ENCODE measurements around the gene LCN15. TPM values are rescaled to one million over a fixed set of nuclear protein-coding genes. Genes with fewer than 3 reads are reported as not detected.

LCN15 gene
- total and polyA plus RNA-seq, 2 experiments from 2014 or later = 0.76 to 0.90 TPM

DNA sequence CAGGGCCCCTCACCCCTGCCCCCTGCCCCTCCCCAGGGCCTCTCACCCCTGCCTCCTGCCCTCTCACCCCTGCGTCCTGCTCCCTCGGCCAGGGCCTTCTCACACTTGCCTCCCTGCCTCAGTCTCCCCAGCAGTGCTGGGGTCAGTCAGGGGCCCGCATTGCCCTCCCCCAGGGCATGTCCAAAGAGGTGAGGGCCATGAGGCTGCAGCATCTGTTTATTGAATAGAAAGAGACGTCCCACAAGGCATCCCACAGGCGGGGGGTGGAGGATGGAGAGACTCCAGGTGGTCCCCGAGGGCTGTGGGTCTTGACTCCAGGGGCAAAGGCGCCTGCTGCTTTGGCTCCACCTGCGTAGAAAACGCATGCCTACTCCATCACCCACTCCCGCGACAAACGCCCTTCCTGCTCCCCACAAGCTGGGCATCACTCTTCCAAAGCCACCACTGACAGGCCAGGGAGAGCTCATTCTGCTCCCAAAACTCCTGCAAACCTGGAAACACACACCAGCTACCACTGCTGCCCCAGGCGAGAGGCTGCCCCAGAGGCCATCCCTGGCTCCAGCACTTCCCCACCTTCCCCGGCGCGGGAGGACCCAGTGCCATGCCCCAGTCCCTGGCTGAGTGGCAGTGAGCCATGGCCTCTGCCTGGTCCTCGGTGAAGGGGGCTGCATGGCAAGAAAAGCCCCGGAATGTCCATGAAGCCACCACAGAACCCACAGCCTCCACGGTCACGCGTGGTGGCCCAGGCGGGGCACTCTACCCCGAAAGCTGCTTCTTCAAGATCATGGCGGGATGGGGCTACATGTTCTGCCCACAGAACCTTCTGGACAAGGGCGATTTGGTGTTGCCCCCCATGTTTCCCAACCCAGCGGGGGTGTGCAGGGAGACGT lies 4.6 kb downstream of the LCN15 start (continued):
- no peak for TF ChIP-seq EZH2 (IDR thresholded peaks at IDR 0.05; ENCODE audit: low read depth, unreplicated experiment)
- TF ChIP-seq, protein P1, sequence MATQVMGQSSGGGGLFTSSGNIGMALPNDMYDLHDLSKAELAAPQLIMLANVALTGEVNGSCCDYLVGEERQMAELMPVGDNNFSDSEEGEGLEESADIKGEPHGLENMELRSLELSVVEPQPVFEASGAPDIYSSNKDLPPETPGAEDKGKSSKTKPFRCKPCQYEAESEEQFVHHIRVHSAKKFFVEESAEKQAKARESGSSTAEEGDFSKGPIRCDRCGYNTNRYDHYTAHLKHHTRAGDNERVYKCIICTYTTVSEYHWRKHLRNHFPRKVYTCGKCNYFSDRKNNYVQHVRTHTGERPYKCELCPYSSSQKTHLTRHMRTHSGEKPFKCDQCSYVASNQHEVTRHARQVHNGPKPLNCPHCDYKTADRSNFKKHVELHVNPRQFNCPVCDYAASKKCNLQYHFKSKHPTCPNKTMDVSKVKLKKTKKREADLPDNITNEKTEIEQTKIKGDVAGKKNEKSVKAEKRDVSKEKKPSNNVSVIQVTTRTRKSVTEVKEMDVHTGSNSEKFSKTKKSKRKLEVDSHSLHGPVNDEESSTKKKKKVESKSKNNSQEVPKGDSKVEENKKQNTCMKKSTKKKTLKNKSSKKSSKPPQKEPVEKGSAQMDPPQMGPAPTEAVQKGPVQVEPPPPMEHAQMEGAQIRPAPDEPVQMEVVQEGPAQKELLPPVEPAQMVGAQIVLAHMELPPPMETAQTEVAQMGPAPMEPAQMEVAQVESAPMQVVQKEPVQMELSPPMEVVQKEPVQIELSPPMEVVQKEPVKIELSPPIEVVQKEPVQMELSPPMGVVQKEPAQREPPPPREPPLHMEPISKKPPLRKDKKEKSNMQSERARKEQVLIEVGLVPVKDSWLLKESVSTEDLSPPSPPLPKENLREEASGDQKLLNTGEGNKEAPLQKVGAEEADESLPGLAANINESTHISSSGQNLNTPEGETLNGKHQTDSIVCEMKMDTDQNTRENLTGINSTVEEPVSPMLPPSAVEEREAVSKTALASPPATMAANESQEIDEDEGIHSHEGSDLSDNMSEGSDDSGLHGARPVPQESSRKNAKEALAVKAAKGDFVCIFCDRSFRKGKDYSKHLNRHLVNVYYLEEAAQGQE (IDR thresholded peaks at IDR 0.05; ENCODE audit: unreplicated experiment) = no peak
- TF ChIP-seq, protein P2, sequence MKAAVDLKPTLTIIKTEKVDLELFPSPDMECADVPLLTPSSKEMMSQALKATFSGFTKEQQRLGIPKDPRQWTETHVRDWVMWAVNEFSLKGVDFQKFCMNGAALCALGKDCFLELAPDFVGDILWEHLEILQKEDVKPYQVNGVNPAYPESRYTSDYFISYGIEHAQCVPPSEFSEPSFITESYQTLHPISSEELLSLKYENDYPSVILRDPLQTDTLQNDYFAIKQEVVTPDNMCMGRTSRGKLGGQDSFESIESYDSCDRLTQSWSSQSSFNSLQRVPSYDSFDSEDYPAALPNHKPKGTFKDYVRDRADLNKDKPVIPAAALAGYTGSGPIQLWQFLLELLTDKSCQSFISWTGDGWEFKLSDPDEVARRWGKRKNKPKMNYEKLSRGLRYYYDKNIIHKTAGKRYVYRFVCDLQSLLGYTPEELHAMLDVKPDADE (IDR thresholded peaks at IDR 0.05) = no peak
- TF ChIP-seq JUNB (IDR thresholded peaks at IDR 0.05; ENCODE audit: unreplicated experiment) = no peak
- TF ChIP-seq, protein P3, sequence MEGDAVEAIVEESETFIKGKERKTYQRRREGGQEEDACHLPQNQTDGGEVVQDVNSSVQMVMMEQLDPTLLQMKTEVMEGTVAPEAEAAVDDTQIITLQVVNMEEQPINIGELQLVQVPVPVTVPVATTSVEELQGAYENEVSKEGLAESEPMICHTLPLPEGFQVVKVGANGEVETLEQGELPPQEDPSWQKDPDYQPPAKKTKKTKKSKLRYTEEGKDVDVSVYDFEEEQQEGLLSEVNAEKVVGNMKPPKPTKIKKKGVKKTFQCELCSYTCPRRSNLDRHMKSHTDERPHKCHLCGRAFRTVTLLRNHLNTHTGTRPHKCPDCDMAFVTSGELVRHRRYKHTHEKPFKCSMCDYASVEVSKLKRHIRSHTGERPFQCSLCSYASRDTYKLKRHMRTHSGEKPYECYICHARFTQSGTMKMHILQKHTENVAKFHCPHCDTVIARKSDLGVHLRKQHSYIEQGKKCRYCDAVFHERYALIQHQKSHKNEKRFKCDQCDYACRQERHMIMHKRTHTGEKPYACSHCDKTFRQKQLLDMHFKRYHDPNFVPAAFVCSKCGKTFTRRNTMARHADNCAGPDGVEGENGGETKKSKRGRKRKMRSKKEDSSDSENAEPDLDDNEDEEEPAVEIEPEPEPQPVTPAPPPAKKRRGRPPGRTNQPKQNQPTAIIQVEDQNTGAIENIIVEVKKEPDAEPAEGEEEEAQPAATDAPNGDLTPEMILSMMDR (conservative IDR thresholded peaks at IDR 0.05; ENCODE audit: low read depth in 2 of 2) = no peak
- no peak for TF ChIP-seq EZH2phosphoT487 (IDR thresholded peaks at IDR 0.05; ENCODE audit: unreplicated experiment)
- no peak for TF ChIP-seq CREB1 (CRISPR knock-in tag; IDR thresholded peaks at IDR 0.05; ENCODE audit: low read depth)

DNA sequence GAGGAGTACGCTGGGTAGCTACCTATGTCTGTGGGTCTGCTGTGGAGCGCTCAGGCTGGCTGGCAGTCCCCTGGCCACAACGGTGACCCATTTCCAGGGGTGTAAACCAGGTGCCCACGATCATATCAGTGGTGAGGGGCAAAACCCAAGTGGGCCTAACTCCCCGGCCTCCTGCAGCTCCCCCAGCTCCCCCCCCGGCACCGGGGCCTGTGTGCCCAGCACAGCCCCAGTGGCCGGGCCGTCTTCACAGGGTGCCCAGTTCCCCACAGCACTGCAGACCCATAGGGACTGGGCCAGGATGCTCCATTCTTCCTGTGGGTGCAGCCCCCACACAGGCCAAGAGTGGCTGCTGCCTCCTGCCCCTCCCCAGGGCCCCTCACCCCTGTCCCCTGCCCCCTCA lies 5.3 kb downstream of the LCN15 start:
- ATAC-seq = no peak
- H3K36me3 Mint-ChIP-seq (ENCODE audit: low read depth) = no peaks in the 10 kb centered on the region
- TF ChIP-seq NANOG (IDR thresholded peaks at IDR 0.05; ENCODE audit: borderline replicate concordance) = no peak
- TF ChIP-seq, protein P1 (IDR thresholded peaks at IDR 0.05; ENCODE audit: unreplicated experiment) = no peak
- TF ChIP-seq EZH2phosphoT487 (IDR thresholded peaks at IDR 0.05; ENCODE audit: unreplicated experiment) = no peak

More for the DNA sequence above, 5.3 kb downstream of the LCN15 start:
- 0 out of 2 replicates have a peak, but pooled peaks cover 5% of the 10 kb centered on the region for H3F3A ChIP-seq (replicated peaks; ENCODE audit: low read depth)
- no peak overlapping the region for H2AFZ ChIP-seq
- H3K4me2 ChIP-seq = no peak overlapping the region
- no peak overlapping the region for H3K27ac ChIP-seq (ENCODE audit: low read depth)
- H3K9me2 ChIP-seq (ENCODE audit: insufficient read depth) = no peaks in the 10 kb centered on the region
- H4K20me1 ChIP-seq (replicated peaks; ENCODE audit: insufficient read depth) = no peaks in the 10 kb centered on the region
- H3K79me2 ChIP-seq (replicated peaks; ENCODE audit: insufficient read depth) = no peaks in the 10 kb centered on the region
- H3K27me3 ChIP-seq (ENCODE audit: insufficient read depth) = no peaks in the 10 kb centered on the region
- H3K4me3 Mint-ChIP-seq = no peak overlapping the region
- no peak overlapping the region for H3K27ac Mint-ChIP-seq
- peaks cover 12% of the 10 kb centered on the region for H3K9me3 Mint-ChIP-seq
- peaks cover 13% of the 10 kb centered on the region for H3K4me1 Mint-ChIP-seq
- H3K4me1 ChIP-seq (ENCODE audit: insufficient read depth) = no peaks in the 10 kb centered on the region
- H3K36me3 ChIP-seq (ENCODE audit: insufficient read depth) = no peaks in the 10 kb centered on the region
- no peak overlapping the region for H3K4me3 ChIP-seq
- DNase-seq (ENCODE audit: low spot score) = no peak
- peaks cover 11% of the 10 kb centered on the region for H3K27me3 Mint-ChIP-seq (ENCODE audit: insufficient read depth, low read depth, poor library complexity)
